ENCODE data around the gene ADARB2.

GRCh38 chr10:1364151-1364910 is 373.0 kb downstream of the ADARB2 start:
- TF ChIP-seq CTCF (IDR thresholded peaks at IDR 0.05; ENCODE audit: insufficient read depth, low read length): no peak
- TF ChIP-seq REST (IDR thresholded peaks at IDR 0.05; ENCODE audit: insufficient replicate concordance, low read depth): no peak
- TF ChIP-seq POLR2AphosphoS5 (IDR thresholded peaks at IDR 0.05; ENCODE audit: low read depth): no peak

Data from HL-60 (cell line).